IMR-90 (cell line): ENCODE results near the gene OR13J1. TPM values are rescaled to one million over a fixed set of nuclear protein-coding genes. Genes with fewer than 3 reads are reported as not detected.

ENCODE experiments used
- ATAC-seq: fragments of 200-7000 bp; cut with Tn5 transposase; 2 replicates; pipeline ENCODE4 v1.9.1; 2020; ENCODE audit warnings: low read depth, mild to moderate bottlenecking, moderate library complexity
- BruUV-seq: library from RNA; stranded (reverse); fragments of 400-500 nt; replicated peaks from 2 replicates; lab custom pipeline; 2021; lab: Mats Ljungman, UMichigan
- CTCF ChIA-PET: fragments of 300-600 bp; formaldehyde crosslinking; extraction: SDS; loops from one replicate; lab custom pipeline; 2021; ENCODE audit warnings: antibody characterized with exemption; lab: Yijun Ruan, JAX
- POLR2A ChIA-PET: fragments of 300-600 bp; sonication (Branson Sonifier 250); formaldehyde crosslinking; loops from one replicate; lab custom pipeline; 2022; ENCODE audit warnings: antibody characterized with exemption; ENCODE audit not compliant: unreplicated experiment; lab: Charles Lee
- DNase-seq: peaks from one replicate; pipeline ENCODE4 v3.0.0; 2013
- H2AFZ ChIP-seq: replicated peaks from 2 replicates; pipeline ENCODE3; 2013; ENCODE audit warnings: low read length, mild to moderate bottlenecking; ENCODE audit not compliant: poor library complexity
- H2AK5ac ChIP-seq: 2 replicates; pipeline ENCODE4 v1.6.1; 2013; ENCODE audit warnings: low read depth, low read length, inconsistent platforms
- H2AK9ac ChIP-seq: replicated peaks from 2 replicates; pipeline ENCODE3; 2013; ENCODE audit warnings: mild to moderate bottlenecking, low read depth, low read length, moderate library complexity; ENCODE audit not compliant: poor library complexity
- H2BK120ac ChIP-seq: 2 replicates; pipeline ENCODE4 v1.6.1; 2013; ENCODE audit warnings: low read depth, low read length, inconsistent platforms
- H2BK15ac ChIP-seq: 3 replicates; pipeline ENCODE4 v1.6.1; 2013; ENCODE audit warnings: low read depth, low read length, inconsistent platforms
- H2BK20ac ChIP-seq: 2 replicates; pipeline ENCODE4 v1.6.1; 2013; ENCODE audit warnings: low read depth, mild to moderate bottlenecking, inconsistent platforms, low read length, moderate library complexity
- H2BK5ac ChIP-seq: 2 replicates; pipeline ENCODE4 v1.6.1; 2013; ENCODE audit warnings: mild to moderate bottlenecking, low read depth, low read length, inconsistent platforms; ENCODE audit not compliant: poor library complexity, severe bottlenecking
- H3K14ac ChIP-seq: replicated peaks from 2 replicates; pipeline ENCODE4 v1.6.1; 2013; ENCODE audit warnings: low read depth, low read length, inconsistent platforms
- H3K18ac ChIP-seq: 2 replicates; pipeline ENCODE4 v1.6.1; 2013; ENCODE audit warnings: low read depth, low read length, control low read depth
- H3K23ac ChIP-seq: 2 replicates; pipeline ENCODE4 v1.6.1; 2013; ENCODE audit warnings: low read depth, low read length, inconsistent platforms
- H3K27ac ChIP-seq: 2 replicates; pipeline ENCODE4 v1.5.1; 2013; ENCODE audit warnings: mild to moderate bottlenecking, control low read depth, low read length; ENCODE audit not compliant: insufficient read depth
- H3K27me3 ChIP-seq: 2 replicates; pipeline ENCODE4 v1.6.1; 2013; ENCODE audit warnings: low read length; ENCODE audit not compliant: control insufficient read depth, insufficient read depth
- H3K36me3 ChIP-seq: 2 replicates; pipeline ENCODE4 v1.6.1; 2013; ENCODE audit warnings: low read length, mixed read lengths; ENCODE audit not compliant: control insufficient read depth, insufficient read depth
- H3K4ac ChIP-seq: 2 replicates; pipeline ENCODE4 v1.6.1; 2013; ENCODE audit warnings: low read depth, low read length, inconsistent platforms
- H3K4me1 ChIP-seq: 2 replicates; pipeline ENCODE4 v1.6.1; 2013; ENCODE audit warnings: low read length, mixed read lengths; ENCODE audit not compliant: control insufficient read depth, insufficient read depth
- H3K4me2 ChIP-seq: 2 replicates; pipeline ENCODE4 v1.6.1; 2013; ENCODE audit warnings: low read depth, mild to moderate bottlenecking, control low read depth, low read length, moderate library complexity
- H3K4me3 ChIP-seq: 2 replicates; pipeline ENCODE4 v1.5.1; 2013; ENCODE audit warnings: low read depth, mild to moderate bottlenecking, control low read depth, low read length, moderate library complexity; ENCODE audit not compliant: insufficient read depth
- H3K56ac ChIP-seq: 2 replicates; pipeline ENCODE4 v1.6.1; 2013; ENCODE audit warnings: low read length, inconsistent platforms; ENCODE audit not compliant: insufficient read depth; ENCODE audit errors: extremely low read depth
- H3K79me1 ChIP-seq, 2 experiments: 2 replicates each; pipeline ENCODE4 v1.6.1; 2013; ENCODE audit warnings: low read length in 2 of 2, inconsistent platforms in 1 of 2, low read depth in 1 of 2
- H3K9ac ChIP-seq: 2 replicates; pipeline ENCODE4 v1.6.1; 2013; ENCODE audit warnings: low read depth, low read length, control low read depth
- H3K9me1 ChIP-seq: 2 replicates; pipeline ENCODE4 v1.6.1; 2013; ENCODE audit warnings: low read length, inconsistent platforms; ENCODE audit not compliant: insufficient read depth
- H3K9me3 ChIP-seq: 2 replicates; pipeline ENCODE4 v1.6.1; 2013; ENCODE audit warnings: low read length; ENCODE audit not compliant: control insufficient read depth, insufficient read depth
- H4K20me1 ChIP-seq: 2 replicates; pipeline ENCODE4 v1.6.1; 2013; ENCODE audit warnings: low read length, inconsistent platforms; ENCODE audit not compliant: insufficient read depth
- H4K5ac ChIP-seq: 2 replicates; pipeline ENCODE4 v1.6.1; 2013; ENCODE audit warnings: mild to moderate bottlenecking, low read depth, low read length, control low read depth
- H4K8ac ChIP-seq, 2 experiments: 2 replicates each; pipeline ENCODE4 v1.6.1; 2013; ENCODE audit warnings: low read depth in 2 of 2, low read length in 2 of 2, control low read depth in 1 of 2, inconsistent platforms in 1 of 2
- H4K91ac ChIP-seq: 2 replicates; pipeline ENCODE4 v1.6.1; 2013; ENCODE audit warnings: low read depth, low read length, inconsistent platforms; ENCODE audit not compliant: insufficient read depth
- BHLHE40 ChIP-seq: fragments of 150-350 bp; IDR thresholded peaks from 2 replicates; pipeline ENCODE4 v1.6.1; 2016; ENCODE audit warnings: mild to moderate bottlenecking, low read depth, low read length
- CEBPB ChIP-seq: IDR thresholded peaks from 2 replicates; pipeline ENCODE4 v1.6.1; 2012; ENCODE audit warnings: low read depth, low read length, improper control_type of control experiment
- CHD1 ChIP-seq: IDR thresholded peaks from 2 replicates; pipeline ENCODE4 v1.6.1; 2012; ENCODE audit warnings: low read depth, low read length, improper control_type of control experiment
- FOS ChIP-seq: fragments of 150-350 bp; IDR thresholded peaks from 2 replicates; pipeline ENCODE4 v1.6.1; 2016; ENCODE audit warnings: low read depth, low read length
- MAFK ChIP-seq: IDR thresholded peaks from 2 replicates; pipeline ENCODE4 v1.6.1; 2012; ENCODE audit warnings: low read depth, low read length, improper control_type of control experiment
- MAZ ChIP-seq: IDR thresholded peaks from 2 replicates; pipeline ENCODE4 v1.6.1; 2012; ENCODE audit warnings: low read depth, mild to moderate bottlenecking, low read length, improper control_type of control experiment, moderate library complexity, borderline replicate concordance
- MXI1 ChIP-seq: IDR thresholded peaks from 2 replicates; pipeline ENCODE4 v1.6.1; 2012; ENCODE audit warnings: low read depth, mild to moderate bottlenecking, low read length, moderate library complexity, borderline replicate concordance
- POLR2A ChIP-seq: IDR thresholded peaks from 2 replicates; pipeline ENCODE4 v1.6.1; 2012; ENCODE audit warnings: mild to moderate bottlenecking, low read depth, low read length
- RAD21 ChIP-seq: IDR thresholded peaks from 2 replicates; pipeline ENCODE4 v1.6.1; 2012; ENCODE audit warnings: low read length, improper control_type of control experiment
- RCOR1 ChIP-seq: IDR thresholded peaks from 2 replicates; pipeline ENCODE4 v1.6.1; 2012; ENCODE audit warnings: mild to moderate bottlenecking, low read length, improper control_type of control experiment; ENCODE audit not compliant: insufficient replicate concordance
- RFX5 ChIP-seq: IDR thresholded peaks from 2 replicates; pipeline ENCODE4 v1.8.0; 2012; ENCODE audit warnings: low read depth, mild to moderate bottlenecking, low read length, moderate library complexity
- SMC3 ChIP-seq: fragments of 150-350 bp; IDR thresholded peaks from 2 replicates; pipeline ENCODE4 v1.6.1; 2016; ENCODE audit warnings: low read depth, mild to moderate bottlenecking, antibody characterized with exemption, low read length, moderate library complexity
- WGBS, 2 experiments: methylation state at CpG; one replicate each; pipeline versions ENCODE4 v1.1.5 to v1.1.7; 2013; ENCODE audit warnings: missing lambda C conversion rate in 2 of 2; ENCODE audit not compliant: insufficient read length in 1 of 2; ENCODE audit errors: extremely low coverage in 2 of 2; 5-methylcytosine and 5-hydroxymethylcytosine counted together
- dilution Hi-C: fragments of 300-500 bp; cut with HindIII; formaldehyde crosslinking; loops from one replicate; pipeline ENCODE4 v1.14.3; 2018; ENCODE audit warnings: low sequenced_read_pairs; ENCODE audit not compliant: unreplicated experiment
- in situ Hi-C: fragments of 300-500 bp; cut with MboI; formaldehyde crosslinking; loops from 3 replicates; pipeline ENCODE4 v1.14.3; 2019; ENCODE audit warnings: low sequenced_read_pairs, inconsistent platforms, mixed read lengths
- intact Hi-C: fragments of 100-400 bp; cut with micrococcal nuclease; formaldehyde crosslinking; loops from 2 replicates; pipeline ENCODE4 v1.10.0; 2022
- polyA plus RNA-seq, 3 experiments: library from polyadenylated mRNA; depleted of rRNA; stranded (reverse); fragments of >200 nt; gene quantifications; 2 replicates each; pipeline ENCODE4 v1.2.3, GENCODE V29; 2012; ENCODE audit warnings: low replicate concordance in 1 of 3
- total RNA-seq: library from RNA; depleted of rRNA; stranded (reverse); fragments of >200 nt; gene quantifications from 2 replicates; pipeline ENCODE4 v1.2.3, GENCODE V29; 2012
- TF ChIP-seq, protein P1 (sequence below): fragments of 150-350 bp; IDR thresholded peaks from 2 replicates; pipeline ENCODE4 v1.6.1; 2016; ENCODE audit warnings: low read depth, mild to moderate bottlenecking, low read length, moderate library complexity, borderline replicate concordance
- TF ChIP-seq, protein P2 (sequence below): fragments of 150-350 bp; IDR thresholded peaks from 2 replicates; pipeline ENCODE4 v1.6.1; 2017; ENCODE audit warnings: mild to moderate bottlenecking, antibody characterized with exemption, low read length, low read depth

The OR13J1 gene
- total and polyA plus RNA-seq, 2 of the 4 experiments (the other 2 are of a cell fraction): not detected

DNA sequence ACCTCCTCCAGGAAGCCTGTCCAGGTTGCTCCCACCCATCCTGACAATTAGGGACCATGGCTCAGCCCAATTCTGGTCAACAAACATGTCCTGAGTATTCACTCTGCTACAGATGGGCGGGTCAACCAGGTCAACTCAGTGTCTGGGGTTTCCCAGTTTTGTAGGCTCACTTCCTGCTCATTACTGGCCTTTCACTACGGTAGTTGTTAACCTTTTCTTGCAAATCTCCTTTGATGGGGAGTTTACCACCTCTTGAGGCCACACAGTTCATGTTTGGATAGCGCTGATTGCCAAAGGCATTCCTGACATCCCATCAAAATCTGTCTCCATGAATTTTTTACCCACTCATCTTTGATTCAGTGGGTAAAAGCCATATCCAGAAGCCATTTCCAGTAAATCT is 27.4 kb downstream of the OR13J1 start:
- H3K79me1 ChIP-seq: peaks cover 4 to 6% of the 10 kb centered on the region in 2 experiments; a peak in 1 of 4 replicates
- intact Hi-C loops (no loop called here), dilution Hi-C loops (no loop called here), in situ Hi-C loops (no loop called here)
- no peak overlapping the region for H3K23ac ChIP-seq
- H3K27me3 ChIP-seq: no peaks in the 10 kb centered on the region
- H4K5ac ChIP-seq: no peak overlapping the region
- H4K8ac ChIP-seq: no peak overlapping the region
- no peak overlapping the region for H3K56ac ChIP-seq
- no peak overlapping the region for H2BK5ac ChIP-seq
- no peak overlapping the region for H2BK120ac ChIP-seq
- H4K20me1 ChIP-seq: peaks cover 9% of the 10 kb centered on the region; the same call in 1 of the 2 replicates
- H4K91ac ChIP-seq: no peak overlapping the region
- H2AFZ ChIP-seq: no peak overlapping the region
- H3K14ac ChIP-seq: no peak overlapping the region
- no peak overlapping the region for H3K4me2 ChIP-seq
- TF ChIP-seq MXI1 (no peak), RFX5 (no peak), POLR2A (no peak), FOS (no peak), SMC3 (no peak), BHLHE40 (no peak), RCOR1 (no peak), MAZ (no peak), CHD1 (no peak), CEBPB (no peak), RAD21 (no peak), MAFK (no peak)
- TF ChIP-seq, protein P1, sequence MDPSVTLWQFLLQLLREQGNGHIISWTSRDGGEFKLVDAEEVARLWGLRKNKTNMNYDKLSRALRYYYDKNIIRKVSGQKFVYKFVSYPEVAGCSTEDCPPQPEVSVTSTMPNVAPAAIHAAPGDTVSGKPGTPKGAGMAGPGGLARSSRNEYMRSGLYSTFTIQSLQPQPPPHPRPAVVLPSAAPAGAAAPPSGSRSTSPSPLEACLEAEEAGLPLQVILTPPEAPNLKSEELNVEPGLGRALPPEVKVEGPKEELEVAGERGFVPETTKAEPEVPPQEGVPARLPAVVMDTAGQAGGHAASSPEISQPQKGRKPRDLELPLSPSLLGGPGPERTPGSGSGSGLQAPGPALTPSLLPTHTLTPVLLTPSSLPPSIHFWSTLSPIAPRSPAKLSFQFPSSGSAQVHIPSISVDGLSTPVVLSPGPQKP: no peak
- TF ChIP-seq, protein P2, sequence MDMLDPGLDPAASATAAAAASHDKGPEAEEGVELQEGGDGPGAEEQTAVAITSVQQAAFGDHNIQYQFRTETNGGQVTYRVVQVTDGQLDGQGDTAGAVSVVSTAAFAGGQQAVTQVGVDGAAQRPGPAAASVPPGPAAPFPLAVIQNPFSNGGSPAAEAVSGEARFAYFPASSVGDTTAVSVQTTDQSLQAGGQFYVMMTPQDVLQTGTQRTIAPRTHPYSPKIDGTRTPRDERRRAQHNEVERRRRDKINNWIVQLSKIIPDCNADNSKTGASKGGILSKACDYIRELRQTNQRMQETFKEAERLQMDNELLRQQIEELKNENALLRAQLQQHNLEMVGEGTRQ: no peak
- DNase-seq: no peak
- H3K4me3 ChIP-seq: no peak overlapping the region
- no peak for ATAC-seq
- H3K9me3 ChIP-seq: no peaks in the 10 kb centered on the region
- CTCF ChIA-PET: no interaction called here
- BruUV-seq: no TSS peak
- H3K4me1 ChIP-seq: peaks cover 18% of the 10 kb centered on the region
- 80% methylated on average over 1 of the region's 3 CpGs; no CpG with 5 or more reads in 1 of the 2 experiments for WGBS, 2 experiments
- peak overlapping the region; percentile 14; the same call in 1 of the 2 replicates for H3K4ac ChIP-seq
- no peak overlapping the region for H2BK20ac ChIP-seq
- H2AK9ac ChIP-seq: no peak overlapping the region
- H3K18ac ChIP-seq: no peak overlapping the region
- H3K27ac ChIP-seq: no peak overlapping the region
- POLR2A ChIA-PET: no interaction called here
- no peak overlapping the region for H2AK5ac ChIP-seq
- no peak overlapping the region for H3K9ac ChIP-seq
- H2BK15ac ChIP-seq: no peak overlapping the region
- peaks cover 9% of the 10 kb centered on the region for H3K36me3 ChIP-seq
- peaks cover 23% of the 10 kb centered on the region for H3K9me1 ChIP-seq
